GM19025 (cell line): ENCODE results near the gene UPP1.

Experiments
- ATAC-seq: cut with Tn5 transposase; IDR thresholded peaks from one replicate; pipeline ENCODE4 v1.9.1; 2021; ENCODE audit warnings: mild to moderate bottlenecking, low read depth, moderate library complexity; ENCODE audit not compliant: unreplicated experiment

The UPP1 gene

DNA sequence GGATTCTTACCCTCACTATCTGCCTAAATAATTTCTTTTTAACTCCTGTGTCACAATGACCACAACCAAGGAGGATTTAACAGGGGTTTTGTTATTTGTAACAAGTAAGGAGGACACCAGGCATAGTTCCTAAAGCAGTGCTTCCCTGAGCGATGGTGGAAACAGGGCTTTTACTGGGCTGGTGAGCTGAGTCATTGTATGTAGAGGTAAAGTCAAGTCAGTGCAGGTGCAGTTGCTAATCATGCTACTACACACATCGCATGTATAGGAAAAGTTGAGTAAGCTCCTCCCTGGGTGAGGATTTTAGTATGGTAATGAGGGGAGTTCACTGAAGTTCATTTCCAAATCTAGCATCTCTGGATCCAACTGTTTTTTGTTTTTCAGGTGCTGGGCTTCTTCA, 59.2 kb downstream of the UPP1 start:
- ATAC-seq: no peak

DNA sequence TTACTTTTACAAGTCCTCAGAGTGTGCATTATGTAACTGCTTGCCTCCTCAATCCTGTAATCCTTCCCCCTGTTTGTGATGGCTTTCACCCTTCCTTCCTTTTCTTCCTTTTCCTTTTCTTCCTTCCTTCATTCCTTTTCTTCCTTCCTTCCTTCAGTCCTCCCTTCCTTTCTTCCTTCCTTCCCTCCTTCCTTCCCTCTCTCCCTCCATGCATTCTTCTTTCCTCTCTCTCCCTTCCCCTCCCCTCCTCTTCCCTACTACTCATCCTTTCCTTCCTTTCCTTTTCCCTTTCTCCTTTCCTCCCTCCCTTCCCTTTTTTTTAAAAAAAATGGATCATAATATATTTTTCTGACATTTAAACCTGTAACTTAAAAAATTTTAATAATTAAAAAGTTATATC, 60.0 kb downstream of the UPP1 start:
- no peak for ATAC-seq

DNA sequence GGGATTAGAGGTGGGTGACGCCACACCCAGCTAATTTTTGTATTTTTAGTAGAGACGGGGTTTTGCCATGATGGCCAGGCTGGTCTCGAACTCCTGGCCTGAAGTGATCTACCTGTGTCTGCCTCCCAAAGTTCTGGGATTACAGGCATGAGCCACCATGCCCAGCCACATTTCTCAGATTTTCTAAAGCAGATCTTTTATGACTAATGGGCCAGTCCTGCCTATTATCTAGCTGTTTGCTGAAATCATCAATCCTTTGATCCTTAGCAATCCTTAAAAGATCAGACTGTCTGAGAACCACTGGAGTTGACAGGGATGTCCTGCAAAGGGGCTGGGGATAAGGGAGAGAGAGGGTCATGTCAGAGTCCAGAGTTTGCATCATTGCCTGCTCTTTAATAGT, 61.0 kb downstream of the UPP1 start:
- no peak for ATAC-seq

DNA sequence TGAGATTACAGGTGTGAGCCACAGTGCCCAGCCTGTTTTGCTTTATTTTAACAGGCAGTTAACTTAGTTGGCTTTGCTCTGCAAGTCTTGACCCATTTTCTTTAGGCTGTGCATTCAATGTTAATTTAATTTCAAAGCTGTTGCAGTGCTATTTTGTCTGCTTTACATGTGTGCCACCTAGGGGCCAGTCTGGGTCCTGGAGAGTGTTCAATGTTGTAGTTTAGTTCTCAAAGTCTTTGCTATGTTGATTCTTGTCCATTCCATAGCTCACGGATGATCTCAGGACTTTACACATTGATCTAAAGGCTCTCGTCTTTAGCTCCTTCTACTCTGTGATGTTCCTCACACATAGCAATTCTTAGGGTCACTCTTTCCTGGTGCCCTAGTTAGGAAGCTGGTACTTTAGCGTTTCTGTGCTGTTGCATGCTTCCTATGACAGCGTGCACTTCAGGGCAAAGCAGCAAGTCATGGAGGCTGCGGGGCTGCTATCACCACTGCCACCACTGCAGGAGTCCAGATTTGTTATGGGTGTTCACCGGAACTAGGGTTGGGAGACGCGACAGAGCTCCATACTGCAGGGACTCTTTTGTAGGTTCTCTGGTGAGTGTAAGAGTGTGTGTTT, 65.8 kb downstream of the UPP1 start:
- no peak for ATAC-seq
